GM21786 (cell line): ENCODE results near the gene KCNN3.
"Not testable (repeated sequence)": the region's sequence is repeated elsewhere in the genome, so short reads cannot be mapped to it uniquely, and the experiment has no call there.

ENCODE experiments used
- ATAC-seq: cut with Tn5 transposase; IDR thresholded peaks from one replicate; pipeline ENCODE4 v1.9.1; 2021; ENCODE audit not compliant: unreplicated experiment

The KCNN3 gene

GRCh38 chr1:154870115-154870571 lies at the start of gene KCNN3:
TSS of gene KCNN3 (minus strand) at chr1:154870281. CDS start at chr1:154869964, 317 bp downstream.
- ATAC-seq, result peak; percentile 85

- ATAC-seq, result no peak
These were observed 43.2 kb upstream of the KCNN3 start for GRCh38 chr1:154913273-154913672.

GRCh38 chr1:154912755-154913154 lies 42.7 kb upstream of the KCNN3 start:
- no peak for ATAC-seq

- no peak for ATAC-seq
These were observed 41.8 kb upstream of the KCNN3 start for GRCh38 chr1:154911691-154912550.

GRCh38 chr1:154910851-154911250 lies 40.8 kb upstream of the KCNN3 start:
- no peak for ATAC-seq

GRCh38 chr1:154908937-154909336 lies 38.9 kb upstream of the KCNN3 start:
- no peak for ATAC-seq

- ATAC-seq, result not testable (repeated sequence)
These were observed 38.0 kb upstream of the KCNN3 start for GRCh38 chr1:154908129-154908528.

GRCh38 chr1:154906621-154907081 lies 36.6 kb upstream of the KCNN3 start:
- ATAC-seq, result no peak

GRCh38 chr1:154902938-154903566 lies 33.0 kb upstream of the KCNN3 start:
- ATAC-seq, result no peak

GRCh38 chr1:154901591-154901990 lies 31.5 kb upstream of the KCNN3 start:
- no peak for ATAC-seq

GRCh38 chr1:154899041-154899440 lies 29.0 kb upstream of the KCNN3 start:
- ATAC-seq, result no peak

GRCh38 chr1:154896771-154897286 lies 26.7 kb upstream of the KCNN3 start:
- ATAC-seq, result no peak

- ATAC-seq, result no peak
These were observed 25.7 kb upstream of the KCNN3 start for GRCh38 chr1:154895798-154896197.

GRCh38 chr1:154891452-154891851 lies 21.4 kb upstream of the KCNN3 start:
- ATAC-seq, result no peak

- no peak for ATAC-seq
These were observed 18.7 kb upstream of the KCNN3 start for GRCh38 chr1:154888757-154889156.

- no peak for ATAC-seq
These were observed 16.4 kb upstream of the KCNN3 start for GRCh38 chr1:154886281-154887015.

GRCh38 chr1:154884869-154885701 lies 15.0 kb upstream of the KCNN3 start:
- no peak for ATAC-seq

- ATAC-seq, result no peak
These were observed 14.1 kb upstream of the KCNN3 start for GRCh38 chr1:154883919-154884868.

GRCh38 chr1:154881820-154882535 lies 11.9 kb upstream of the KCNN3 start:
- no peak for ATAC-seq
